ENCODE data around the gene CCDC102A. TPM values are rescaled to one million over a fixed set of nuclear protein-coding genes. Genes with fewer than 3 reads are reported as not detected.

Gene CCDC102A
- total and polyA plus RNA-seq, 9 of the 15 experiments (the other 6 are each of a cell fraction or from before 2014, with no cell fraction given), result 0.03 to 4.9 (median 1.4) TPM

DNA sequence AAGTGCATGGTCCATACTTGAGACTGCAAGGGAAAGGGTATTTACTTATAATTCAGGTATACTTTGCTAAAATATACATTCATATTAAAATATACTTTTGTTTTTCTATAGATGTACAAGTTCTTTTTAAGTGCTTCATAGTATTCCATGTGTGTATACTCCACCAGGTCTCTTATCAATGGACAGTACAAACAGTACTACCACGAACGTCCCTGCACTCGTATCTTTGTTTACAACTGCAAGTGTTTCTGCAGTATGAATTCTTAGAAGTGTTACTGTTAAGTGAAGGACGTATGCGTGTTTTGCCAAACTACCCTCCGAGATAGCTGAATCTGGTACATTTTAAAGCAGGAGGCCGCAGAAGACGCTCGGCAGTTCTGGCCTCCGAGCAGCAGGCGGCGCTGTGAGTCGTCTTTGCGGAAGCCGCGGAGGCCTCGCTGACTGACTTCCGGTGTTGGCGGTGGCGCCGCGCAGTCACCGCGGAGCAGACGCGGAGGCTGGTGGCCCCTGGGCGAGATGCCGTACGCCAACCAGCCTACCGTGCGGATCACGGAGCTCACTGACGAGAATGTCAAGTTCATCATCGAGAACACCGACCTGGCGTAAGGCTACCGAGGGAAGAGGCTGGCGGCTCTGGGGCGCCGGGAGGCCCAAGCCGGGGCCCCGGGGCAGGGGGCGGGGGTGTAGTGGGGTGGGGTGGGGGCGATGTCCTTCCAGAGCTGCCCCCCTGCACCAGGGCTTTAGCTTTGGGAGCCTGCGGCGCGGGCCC lies 74.0 kb downstream of the CCDC102A start, which contains the start of gene POLR2C (continued):
- TF ChIP-seq PBX2 (CRISPR knock-in tag; IDR thresholded peaks at IDR 0.05; ENCODE audit: low read depth) (no peak), PBX2 (tag; conservative IDR thresholded peaks at IDR 0.05; ENCODE audit: low read depth) (no peak), MAZ (CRISPR knock-in tag; conservative IDR thresholded peaks at IDR 0.05 in 1 of 2, IDR thresholded peaks at IDR 0.05 in 1 of 2) (peak; percentile 73 to 80; a peak in 3 of 4 replicates), TAF1 (IDR thresholded peaks at IDR 0.05; ENCODE audit: control insufficient read depth, extremely low read depth, insufficient read depth, low read length, severe bottlenecking) (peak; percentile 98), ZNF512 (tag; IDR thresholded peaks at IDR 0.05) (no peak), NFE2 (IDR thresholded peaks at IDR 0.05; ENCODE audit: low read depth) (peak; percentile 51; the same call in 1 of the 2 replicates), NUFIP1 (IDR thresholded peaks at IDR 0.05; ENCODE audit: partially characterized antibody) (no peak), SAP30 (IDR thresholded peaks at IDR 0.05; ENCODE audit: borderline replicate concordance, insufficient read depth, low read depth, low read length, poor library complexity, severe bottlenecking) (peak; percentile 72), NFATC3 (IDR thresholded peaks at IDR 0.05) (no peak), FOXA3 (CRISPR knock-in tag; conservative IDR thresholded peaks at IDR 0.05 in 1 of 2, IDR thresholded peaks at IDR 0.05 in 1 of 2) (no peak; a peak in 1 of 4 replicates), ZNF133 (CRISPR knock-in tag; IDR thresholded peaks at IDR 0.05) (no peak), NCOA2 (IDR thresholded peaks at IDR 0.05; ENCODE audit: partially characterized antibody in 2 of 2) (no peak), TEAD4 (IDR thresholded peaks at IDR 0.05; ENCODE audit: low read length) (no peak; the same call in 1 of the 2 replicates), TEAD4 (CRISPR knock-in tag; IDR thresholded peaks at IDR 0.05; ENCODE audit: borderline replicate concordance) (no peak), MCM2 (IDR thresholded peaks at IDR 0.05; ENCODE audit: low read depth) (no peak), CAMTA2 (CRISPR knock-in tag; conservative IDR thresholded peaks at IDR 0.05) (no peak), YY1 (IDR thresholded peaks at IDR 0.05; ENCODE audit: borderline replicate concordance in 1 of 3, control insufficient read depth in 1 of 3, extremely low read depth in 1 of 3, insufficient read depth in 3 of 3, insufficient read length in 1 of 3, insufficient replicate concordance in 2 of 3, low read depth in 1 of 3, low read length in 2 of 3) (peak in 2 of 3 experiments; percentile 65 to 74), HNRNPK (IDR thresholded peaks at IDR 0.05; ENCODE audit: low read depth, low read length, poor library complexity, severe bottlenecking) (no peak)
- TF ChIP-seq, protein P1, sequence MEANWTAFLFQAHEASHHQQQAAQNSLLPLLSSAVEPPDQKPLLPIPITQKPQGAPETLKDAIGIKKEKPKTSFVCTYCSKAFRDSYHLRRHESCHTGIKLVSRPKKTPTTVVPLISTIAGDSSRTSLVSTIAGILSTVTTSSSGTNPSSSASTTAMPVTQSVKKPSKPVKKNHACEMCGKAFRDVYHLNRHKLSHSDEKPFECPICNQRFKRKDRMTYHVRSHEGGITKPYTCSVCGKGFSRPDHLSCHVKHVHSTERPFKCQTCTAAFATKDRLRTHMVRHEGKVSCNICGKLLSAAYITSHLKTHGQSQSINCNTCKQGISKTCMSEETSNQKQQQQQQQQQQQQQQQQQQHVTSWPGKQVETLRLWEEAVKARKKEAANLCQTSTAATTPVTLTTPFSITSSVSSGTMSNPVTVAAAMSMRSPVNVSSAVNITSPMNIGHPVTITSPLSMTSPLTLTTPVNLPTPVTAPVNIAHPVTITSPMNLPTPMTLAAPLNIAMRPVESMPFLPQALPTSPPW (CRISPR knock-in tag; IDR thresholded peaks at IDR 0.05), result peak; percentile 61

All from K562 (cell line).